Karpas-422 (cell line): ENCODE measurements around the gene GPR55. TPM values are rescaled to one million over a fixed set of nuclear protein-coding genes. Genes with fewer than 3 reads are reported as not detected.

Experiments used
- DNase-seq: peaks from one replicate; pipeline ENCODE4 v3.0.0-alpha.2; 2015
- H2AFZ ChIP-seq: fragments of 200-600 bp; sonication (generic); 2 replicates; pipeline ENCODE4 v1.6.1; 2014; ENCODE audit warnings: antibody characterized with exemption, low read length, mixed read lengths
- H3K27ac ChIP-seq: fragments of 200-600 bp; sonication (generic); 2 replicates; pipeline ENCODE4 v1.5.1; 2014; ENCODE audit warnings: mild to moderate bottlenecking, low read length, moderate library complexity
- H3K27me3 ChIP-seq: fragments of 200-600 bp; sonication (generic); 2 replicates; pipeline ENCODE4 v1.6.1; 2014; ENCODE audit warnings: low read length, mixed read lengths
- H3K36me3 ChIP-seq: fragments of 200-600 bp; sonication (generic); 2 replicates; pipeline ENCODE4 v1.6.1; 2014; ENCODE audit warnings: low read length, mixed read lengths; ENCODE audit not compliant: insufficient read depth
- H3K4me1 ChIP-seq: fragments of 200-600 bp; sonication (generic); 2 replicates; pipeline ENCODE4 v1.6.1; 2014; ENCODE audit warnings: mild to moderate bottlenecking, low read length, mixed read lengths
- H3K4me2 ChIP-seq: fragments of 200-600 bp; sonication (generic); 2 replicates; pipeline ENCODE4 v1.6.1; 2014; ENCODE audit warnings: low read length, low read depth, mild to moderate bottlenecking; ENCODE audit not compliant: poor library complexity, severe bottlenecking
- H3K4me3 ChIP-seq: fragments of 200-600 bp; sonication (generic); 2 replicates; pipeline ENCODE4 v1.5.1; 2014; ENCODE audit warnings: mild to moderate bottlenecking, antibody characterized with exemption, low read length, mixed read lengths
- H3K79me2 ChIP-seq: fragments of 200-600 bp; sonication (generic); 2 replicates; pipeline ENCODE4 v1.6.1; 2014; ENCODE audit warnings: mild to moderate bottlenecking, low read length, mixed read lengths
- H3K9ac ChIP-seq: fragments of 200-600 bp; sonication (generic); 2 replicates; pipeline ENCODE4 v1.6.0; 2014; ENCODE audit warnings: low read length
- H3K9me2 ChIP-seq: fragments of 200-600 bp; sonication (generic), shearing (Covaris generic); replicated peaks from 2 replicates; pipeline ENCODE4 v1.6.0; 2014; ENCODE audit warnings: mild to moderate bottlenecking, low read length, moderate library complexity; ENCODE audit not compliant: insufficient read depth
- H3K9me3 ChIP-seq: fragments of 300-700, 200-600 bp; sonication (generic); 2 replicates; pipeline ENCODE4 v1.6.1; 2014; ENCODE audit warnings: low read length, mixed read lengths
- H4K20me1 ChIP-seq: fragments of 200-600 bp; sonication (generic); 2 replicates; pipeline ENCODE4 v1.6.1; 2014; ENCODE audit warnings: mild to moderate bottlenecking, antibody characterized with exemption, low read length, low read depth; ENCODE audit not compliant: insufficient read depth
- total RNA-seq: library from RNA; depleted of rRNA; stranded (reverse); fragments of >200 nt; shearing (Covaris generic); gene quantifications from 2 replicates; pipeline ENCODE4 v1.2.3, GENCODE V29; 2014; ENCODE audit warnings: low replicate concordance

Gene GPR55
- total RNA-seq, 1 experiment from 2014 or later = 9.5 TPM

- Histone ChIP-seq H3K9ac (no peak overlapping the region), H4K20me1 (no peaks in the 10 kb centered on the region), H3K4me2 (no peak overlapping the region), H3K27me3 (no peaks in the 10 kb centered on the region), H3K36me3 (no peaks in the 10 kb centered on the region), H3K4me1 (peaks cover 52% of the 10 kb centered on the region), H3K9me3 (no peaks in the 10 kb centered on the region), H3K4me3 (no peak overlapping the region), H3K79me2 (no peaks in the 10 kb centered on the region), H2AFZ (no peak overlapping the region), H3K9me2 (no peaks in the 10 kb centered on the region), H3K27ac (no peak overlapping the region)
- no peak for DNase-seq
Measured at GRCh38 chr2:230898713-230899091, 26.3 kb downstream of the GPR55 start.

GRCh38 chr2:230898016-230898712 is 26.9 kb downstream of the GPR55 start:
- Histone ChIP-seq H3K4me1 (peaks cover 47% of the 10 kb centered on the region), H3K9me2 (no peaks in the 10 kb centered on the region), H3K27me3 (no peaks in the 10 kb centered on the region), H3K36me3 (no peaks in the 10 kb centered on the region), H3K4me3 (no peak overlapping the region), H3K79me2 (no peaks in the 10 kb centered on the region), H3K9me3 (no peaks in the 10 kb centered on the region), H4K20me1 (no peaks in the 10 kb centered on the region), H2AFZ (no peak overlapping the region), H3K4me2 (no peak overlapping the region), H3K27ac (no peak overlapping the region), H3K9ac (no peak overlapping the region)
- no peak for DNase-seq

GRCh38 chr2:230896346-230897115 is 28.5 kb downstream of the GPR55 start:
- no peaks in the 10 kb centered on the region for H3K9me3 ChIP-seq
- H3K4me2 ChIP-seq = no peak overlapping the region
- H3K36me3 ChIP-seq = no peaks in the 10 kb centered on the region
- H3K27me3 ChIP-seq = no peaks in the 10 kb centered on the region
- no peak overlapping the region for H3K27ac ChIP-seq
- DNase-seq = no peak
- no peaks in the 10 kb centered on the region for H4K20me1 ChIP-seq
- no peak overlapping the region for H3K4me3 ChIP-seq
- no peaks in the 10 kb centered on the region for H3K9me2 ChIP-seq
- H3K79me2 ChIP-seq = no peaks in the 10 kb centered on the region
- H2AFZ ChIP-seq = no peak overlapping the region
- H3K4me1 ChIP-seq = peaks cover 32% of the 10 kb centered on the region
- no peak overlapping the region for H3K9ac ChIP-seq

GRCh38 chr2:230895536-230896345 is 29.3 kb downstream of the GPR55 start:
- Histone ChIP-seq H3K4me3 (no peak overlapping the region), H3K79me2 (no peaks in the 10 kb centered on the region), H3K4me2 (no peak overlapping the region), H3K36me3 (no peaks in the 10 kb centered on the region), H3K9me2 (no peaks in the 10 kb centered on the region), H3K27me3 (no peaks in the 10 kb centered on the region), H3K27ac (no peak overlapping the region), H3K4me1 (peaks cover 28% of the 10 kb centered on the region), H3K9ac (no peak overlapping the region), H2AFZ (no peak overlapping the region), H3K9me3 (no peaks in the 10 kb centered on the region), H4K20me1 (no peaks in the 10 kb centered on the region)
- no peak for DNase-seq

GRCh38 chr2:230893841-230894781 is 30.9 kb downstream of the GPR55 start:
- no peaks in the 10 kb centered on the region for H3K36me3 ChIP-seq
- H3K4me2 ChIP-seq = peak overlapping the region; percentile 48
- H3K27ac ChIP-seq = no peak overlapping the region
- no peaks in the 10 kb centered on the region for H3K9me3 ChIP-seq
- no peaks in the 10 kb centered on the region for H4K20me1 ChIP-seq
- DNase-seq = peak; percentile 55
- H3K9me2 ChIP-seq = no peaks in the 10 kb centered on the region
- no peak overlapping the region; the same call in 1 of the 2 replicates for H3K4me3 ChIP-seq
- peak overlapping the region; percentile 70; the same call in 1 of the 2 replicates for H2AFZ ChIP-seq
- peaks cover 18% of the 10 kb centered on the region for H3K4me1 ChIP-seq
- H3K79me2 ChIP-seq = no peaks in the 10 kb centered on the region
- no peaks in the 10 kb centered on the region for H3K27me3 ChIP-seq
- peak overlapping the region; percentile 21; the same call in 1 of the 2 replicates for H3K9ac ChIP-seq

- H3K27me3 ChIP-seq = no peaks in the 10 kb centered on the region
Measured at GRCh38 chr2:230893338-230893737, 31.7 kb downstream of the GPR55 start.

GRCh38 chr2:230891509-230891908 is 33.5 kb downstream of the GPR55 start:
- H3K27me3 ChIP-seq = no peaks in the 10 kb centered on the region
- H3K4me2 ChIP-seq = no peak overlapping the region
- H3K79me2 ChIP-seq = no peaks in the 10 kb centered on the region
- H3K4me1 ChIP-seq = peaks cover 14% of the 10 kb centered on the region
- no peak overlapping the region for H3K4me3 ChIP-seq
- no peaks in the 10 kb centered on the region for H3K9me2 ChIP-seq
- H2AFZ ChIP-seq = no peak overlapping the region
- no peak overlapping the region for H3K27ac ChIP-seq
- H3K9me3 ChIP-seq = no peaks in the 10 kb centered on the region
- H3K36me3 ChIP-seq = no peaks in the 10 kb centered on the region
- DNase-seq = no peak
- H4K20me1 ChIP-seq = no peaks in the 10 kb centered on the region
- H3K9ac ChIP-seq = no peak overlapping the region

More at GRCh38 chr2:230893338-230893737, 31.7 kb downstream of the GPR55 start:
- no peaks in the 10 kb centered on the region for H3K79me2 ChIP-seq
- no peak overlapping the region for H3K4me3 ChIP-seq
- no peaks in the 10 kb centered on the region for H3K9me2 ChIP-seq
- H2AFZ ChIP-seq = no peak overlapping the region
- no peaks in the 10 kb centered on the region for H4K20me1 ChIP-seq
- H3K4me1 ChIP-seq = peaks cover 18% of the 10 kb centered on the region
- DNase-seq = no peak
- H3K9ac ChIP-seq = no peak overlapping the region
- H3K9me3 ChIP-seq = no peaks in the 10 kb centered on the region
- no peak overlapping the region for H3K27ac ChIP-seq
- no peak overlapping the region for H3K4me2 ChIP-seq
- H3K36me3 ChIP-seq = no peaks in the 10 kb centered on the region
